Endothelial cell of umbilical vein (primary cell): ENCODE measurements around the gene SHPK. TPM values are rescaled to one million over a fixed set of nuclear protein-coding genes. Genes with fewer than 3 reads are reported as not detected.

Experiments
- BruUV-seq: library from RNA; stranded (reverse); fragments of 400-500 nt; replicated peaks from 2 replicates; lab custom pipeline; 2021; lab: Mats Ljungman, UMichigan
- CTCF ChIA-PET: fragments of 300-600, 350-600 bp; sonication (Branson Sonifier 250); formaldehyde crosslinking; loops from one replicate; lab custom pipeline; 2021; ENCODE audit warnings: antibody characterized with exemption, inconsistent platforms; lab: Charles Lee
- POLR2A ChIA-PET: fragments of 300-600, 350-600 bp; sonication (Branson Sonifier 250); formaldehyde crosslinking; loops from one replicate; lab custom pipeline; 2021; ENCODE audit warnings: antibody characterized with exemption, inconsistent platforms; lab: Charles Lee
- DNase-seq: peaks from one replicate; pipeline ENCODE4 v3.0.0-alpha.2; 2011; ENCODE audit warnings: low read depth, low spot score
- FAIRE-seq: peaks from 2 replicates; lab custom pipeline; 2011; peaks lifted over from hg19 to GRCh38; lab: Jason Lieb, UNC
- H2AFZ ChIP-seq: 2 replicates; pipeline ENCODE4 v1.6.0; 2012; ENCODE audit warnings: low read depth, low read length, control low read depth, inconsistent platforms
- H3K27ac ChIP-seq: 2 replicates; pipeline ENCODE4 v1.5.1; 2011; ENCODE audit warnings: low read depth, mild to moderate bottlenecking, control low read depth, low read length, moderate library complexity; ENCODE audit not compliant: insufficient read depth
- H3K27me3 ChIP-seq, 2 experiments: 2 replicates each; pipeline versions ENCODE4 v1.6.0 to v1.6.1; 2011; ENCODE audit warnings: low read length in 2 of 2, mixed read lengths in 1 of 2; ENCODE audit not compliant: control insufficient read depth in 2 of 2, insufficient read depth in 2 of 2
- H3K36me3 ChIP-seq, 2 experiments: 2 replicates in 1 of 2; 3 replicates in 1 of 2; pipeline ENCODE4 v1.5.1; 2011; ENCODE audit warnings: low read length in 2 of 2, mild to moderate bottlenecking in 1 of 2, moderate library complexity in 1 of 2; ENCODE audit not compliant: control insufficient read depth in 2 of 2, insufficient read depth in 2 of 2; ENCODE audit errors: extremely low read depth in 1 of 2
- H3K4me1 ChIP-seq: 3 replicates; pipeline ENCODE4 v1.5.1; 2011; ENCODE audit warnings: mild to moderate bottlenecking, low read length; ENCODE audit not compliant: control insufficient read depth, insufficient read depth; ENCODE audit errors: extremely low read depth
- H3K4me2 ChIP-seq: 2 replicates; pipeline ENCODE4 v1.6.1; 2011; ENCODE audit warnings: low read length, control low read depth, mixed read lengths; ENCODE audit not compliant: insufficient read depth
- H3K4me3 ChIP-seq, 3 experiments: fragments of 200-600 bp in 1 of 3; sonication (generic), shearing (Covaris generic) in 1 of 3; replicated peaks in 1 of 3; 2 replicates each; pipeline ENCODE4 v1.5.1; 2011 to 2016; ENCODE audit warnings: control low read depth in 3 of 3, low read length in 3 of 3, mild to moderate bottlenecking in 2 of 3, inconsistent platforms in 1 of 3, low read depth in 1 of 3, moderate library complexity in 1 of 3; ENCODE audit not compliant: insufficient read depth in 1 of 3
- H3K79me2 ChIP-seq: 2 replicates; pipeline ENCODE4 v1.6.0; 2012; ENCODE audit warnings: low read length, inconsistent platforms; ENCODE audit not compliant: control insufficient read depth, insufficient read depth
- H3K9ac ChIP-seq: replicated peaks from 2 replicates; pipeline ENCODE3; 2011; ENCODE audit warnings: low read length, control low read depth; ENCODE audit not compliant: insufficient read depth; ENCODE audit errors: extremely low read depth
- H3K9me1 ChIP-seq: replicated peaks from 3 replicates; pipeline ENCODE4 v1.6.0; 2011; ENCODE audit warnings: mild to moderate bottlenecking, low read length; ENCODE audit not compliant: control insufficient read depth, insufficient read depth; ENCODE audit errors: extremely low read depth
- H3K9me3 ChIP-seq: replicated peaks from 2 replicates; pipeline ENCODE4 v1.5.1; 2012; ENCODE audit warnings: low read length, inconsistent platforms; ENCODE audit not compliant: control insufficient read depth, insufficient read depth
- H4K20me1 ChIP-seq: replicated peaks from 2 replicates; pipeline ENCODE3; 2011; ENCODE audit warnings: mild to moderate bottlenecking, low read length; ENCODE audit not compliant: control insufficient read depth, insufficient read depth; ENCODE audit errors: extremely low read depth
- JUN ChIP-seq: IDR thresholded peaks from 2 replicates; pipeline ENCODE4 v1.6.1; 2011; ENCODE audit warnings: borderline replicate concordance, low read depth; ENCODE audit not compliant: insufficient read length, insufficient read depth
- MYC ChIP-seq: IDR thresholded peaks from one replicate; pipeline ENCODE4 v1.6.1; 2011; ENCODE audit warnings: mild to moderate bottlenecking, low read depth, low read length
- POLR2A ChIP-seq: IDR thresholded peaks from 2 replicates; pipeline ENCODE4 v1.6.1; 2012; ENCODE audit warnings: low read depth, mild to moderate bottlenecking, control low read depth, low read length
- dilution Hi-C: fragments of 300-500 bp; cut with MboI; formaldehyde crosslinking; loops from one replicate; pipeline ENCODE4 v1.15.0; 2019; ENCODE audit warnings: low sequenced_read_pairs; ENCODE audit not compliant: extremely low pct_ligation_motif_present
- intact Hi-C: fragments of 100-400 bp; cut with micrococcal nuclease; formaldehyde crosslinking; loops from one replicate; pipeline ENCODE4 v1.10.0; 2022
- polyA plus RNA-seq, 4 experiments: library from polyadenylated mRNA; depleted of rRNA in 3 of 4; stranded (reverse) in 3 of 4; unstranded in 1 of 4; fragments of >200 nt; gene quantifications; 2 replicates each; pipeline versions ENCODE4 v1.2.1 to v1.2.3, GENCODE V29; 2011 to 2012; ENCODE audit warnings: missing spikeins in 1 of 4
- total RNA-seq: library from RNA; stranded (reverse); gene quantifications from 2 replicates; pipeline ENCODE4 v1.2.3, GENCODE V29; 2021
- TF ChIP-seq, protein P1 (sequence below): IDR thresholded peaks from 2 replicates; pipeline ENCODE4 v1.6.1; 2011; ENCODE audit not compliant: insufficient read depth, insufficient read length

Gene SHPK
- total and polyA plus RNA-seq, 2 donors (not counting 3 experiments of a cell fraction or from before 2014, with no cell fraction given), result 15.4 to 15.9 TPM

DNA sequence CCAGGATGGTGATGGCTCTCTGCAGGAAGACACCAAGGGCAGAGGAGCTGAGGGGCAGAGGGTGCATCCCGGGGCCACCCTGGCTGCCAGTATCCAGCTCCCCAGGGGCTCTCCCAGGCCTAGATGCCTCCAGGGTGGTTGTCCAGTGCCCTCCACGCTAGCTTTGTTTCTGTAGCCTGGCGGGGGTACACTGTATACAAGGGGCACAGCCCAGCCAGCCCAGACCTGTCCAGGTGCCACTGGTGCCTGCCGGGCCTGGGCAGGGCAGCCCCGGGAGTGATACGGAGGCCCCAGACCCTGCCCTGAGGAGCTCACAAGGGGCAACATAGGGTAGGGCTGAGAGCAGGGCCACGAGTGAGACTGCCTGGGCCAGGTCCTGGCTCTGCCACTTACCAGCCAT, 63.8 kb downstream of the SHPK start:
- Histone ChIP-seq H3K4me1 (no peaks in the 10 kb centered on the region), H3K79me2 (no peaks in the 10 kb centered on the region), H3K4me3 (no peak overlapping the region), H3K36me3 (peaks cover 0 to 1% of the 10 kb centered on the region in 2 experiments), H3K9me3 (no peaks in the 10 kb centered on the region), H3K4me2 (no peak overlapping the region), H3K27me3 (no peaks in the 10 kb centered on the region), H3K27ac (no peak overlapping the region), H3K9ac (no peak overlapping the region), H4K20me1 (no peaks in the 10 kb centered on the region), H2AFZ (no peak overlapping the region), H3K9me1 (no peaks in the 10 kb centered on the region)
- ChIA-PET POLR2A (no interaction called here), CTCF (no interaction called here)
- intact Hi-C loops (no loop called here), dilution Hi-C loops (no loop called here)
- no peak for TF ChIP-seq JUN
- TF ChIP-seq, protein P1, sequence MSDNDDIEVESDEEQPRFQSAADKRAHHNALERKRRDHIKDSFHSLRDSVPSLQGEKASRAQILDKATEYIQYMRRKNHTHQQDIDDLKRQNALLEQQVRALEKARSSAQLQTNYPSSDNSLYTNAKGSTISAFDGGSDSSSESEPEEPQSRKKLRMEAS, result no peak
- BruUV-seq, result no TSS peak
- FAIRE-seq, result no peak
- DNase-seq, result no peak

DNA sequence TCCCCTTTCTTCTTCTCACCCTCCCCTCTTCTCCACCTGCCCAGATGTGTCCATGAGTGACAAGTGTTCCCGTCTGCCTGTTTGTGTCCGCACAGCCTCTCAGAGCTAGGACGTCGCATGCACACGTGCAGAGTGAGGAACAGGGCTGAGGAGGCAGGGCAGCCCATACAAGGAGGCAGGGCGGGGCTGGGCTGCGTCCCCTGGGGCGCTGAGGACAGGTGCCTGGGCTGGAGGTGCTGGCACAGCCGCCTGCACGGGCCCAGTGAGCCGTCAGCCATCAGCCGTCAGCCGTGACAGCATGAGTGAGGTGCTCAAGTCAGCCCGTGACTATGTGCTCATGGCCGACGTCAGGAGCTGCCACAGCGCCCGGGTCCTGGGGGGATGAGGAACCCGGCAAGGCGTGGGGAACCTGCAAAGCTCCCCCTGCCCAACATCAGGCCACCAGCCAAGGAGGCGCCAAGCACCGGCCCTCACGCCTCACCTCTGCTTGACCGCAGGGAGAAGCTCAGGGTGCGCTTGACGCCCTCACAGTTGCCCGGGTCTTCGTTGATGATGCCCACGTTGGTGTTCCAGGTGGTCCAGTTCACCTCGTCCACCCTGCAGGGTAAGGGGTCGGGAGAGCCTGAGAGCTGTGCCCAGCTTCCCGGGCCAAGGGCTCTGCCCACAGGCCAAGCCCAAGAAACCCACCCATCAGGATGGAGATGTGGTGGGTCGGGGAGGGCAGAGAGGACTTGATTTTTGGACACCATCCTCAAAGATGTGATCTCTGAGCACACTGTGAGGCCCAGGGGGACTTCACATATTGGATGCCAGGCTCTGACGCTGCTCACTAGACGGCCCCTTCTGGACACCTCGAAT, 64.8 kb downstream of the SHPK start:
- Histone ChIP-seq H3K4me2 (no peak overlapping the region), H4K20me1 (no peaks in the 10 kb centered on the region), H3K9me1 (no peaks in the 10 kb centered on the region), H3K27me3 (no peaks in the 10 kb centered on the region), H3K9me3 (no peaks in the 10 kb centered on the region), H3K27ac (no peak overlapping the region), H3K4me3 (no peak overlapping the region), H3K4me1 (no peaks in the 10 kb centered on the region), H3K36me3 (peaks cover 0 to 1% of the 10 kb centered on the region in 2 experiments), H2AFZ (no peak overlapping the region), H3K9ac (no peak overlapping the region), H3K79me2 (no peaks in the 10 kb centered on the region)
- dilution Hi-C loops, result no loop called here
- no peak for TF ChIP-seq MYC
- no peak for TF ChIP-seq POLR2A
- TF ChIP-seq, protein P1, result no peak
- no peak for TF ChIP-seq JUN
- no peak for DNase-seq
- ChIA-PET POLR2A (no interaction called here), CTCF (no interaction called here)
- intact Hi-C loops, result no loop called here
- no peak for FAIRE-seq
- BruUV-seq, result no TSS peak
